COLO668 (cell line): ENCODE measurements around the gene SLF1.

Source experiments
- DNase-seq: peaks from one replicate; lab custom pipeline; 2025; ENCODE audit not compliant: unreplicated experiment; lab: John Stamatoyannopoulos, UW

Gene SLF1

GRCh38 chr5:94707359-94707758, 88.9 kb downstream of the SLF1 start:
- no peak for DNase-seq

- DNase-seq, result no peak
Measured at GRCh38 chr5:94709277-94709676, 90.8 kb downstream of the SLF1 start.

GRCh38 chr5:94711785-94712184, 93.3 kb downstream of the SLF1 start:
- DNase-seq, result no peak

- DNase-seq, result no peak
Measured at GRCh38 chr5:94715768-94716167, 97.3 kb downstream of the SLF1 start.

GRCh38 chr5:94725142-94725541, 106.7 kb downstream of the SLF1 start:
- DNase-seq, result no peak

GRCh38 chr5:94731471-94731870, 113.0 kb downstream of the SLF1 start:
- DNase-seq, result no peak

GRCh38 chr5:94736498-94736897, 118.0 kb downstream of the SLF1 start:
- DNase-seq, result no peak

- DNase-seq, result no peak
Measured at GRCh38 chr5:94740286-94740685, 121.8 kb downstream of the SLF1 start.

GRCh38 chr5:94742852-94743251, 124.4 kb downstream of the SLF1 start:
- DNase-seq, result no peak

- DNase-seq, result no peak
Measured at GRCh38 chr5:94744906-94745305, 126.4 kb downstream of the SLF1 start.

GRCh38 chr5:94745786-94746730, 127.6 kb downstream of the SLF1 start:
- no peak for DNase-seq

- no peak for DNase-seq
Measured at GRCh38 chr5:94746731-94747124, 128.3 kb downstream of the SLF1 start.
